Transverse colon (tissue), 4 donors: ENCODE data around the gene CFD. TPM values are rescaled to one million over a fixed set of nuclear protein-coding genes. Genes with fewer than 3 reads are reported as not detected.

Source experiments
- DNase-seq: peaks from one replicate; pipeline ENCODE4 v3.0.0-alpha.2; 2019
- H3K27ac ChIP-seq, 4 donors: fragments of 200-600 bp; sonication (generic); 2 replicates each; pipeline ENCODE4 v1.5.1; 2016 to 2018; ENCODE audit warnings: inconsistent platforms in 4 of 4
- H3K27me3 ChIP-seq: fragments of 200-600 bp; sonication (generic); 2 replicates; pipeline ENCODE4 v1.5.1; 2017; ENCODE audit warnings: inconsistent platforms
- H3K36me3 ChIP-seq, 4 donors: fragments of 200-600 bp; sonication (generic); 2 replicates each; pipeline ENCODE4 v1.5.1; 2017 to 2019; ENCODE audit warnings: inconsistent platforms in 4 of 4
- H3K4me1 ChIP-seq, 4 donors: fragments of 200-600 bp; sonication (generic); 2 replicates each; pipeline ENCODE4 v1.5.1; 2017 to 2020; ENCODE audit warnings: inconsistent platforms in 4 of 4
- H3K4me3 ChIP-seq, 4 donors: fragments of 200-600 bp; sonication (generic); 1 replicate in 1 of 4; 2 replicates in 3 of 4; pipeline versions ENCODE4 v1.5.1 to v1.6.1; 2017 to 2019; ENCODE audit warnings: inconsistent platforms in 4 of 4
- H3K9me3 ChIP-seq, 2 donors: fragments of 200-600 bp; sonication (generic); 2 replicates each; pipeline ENCODE4 v1.5.1; 2017 to 2019; ENCODE audit warnings: inconsistent platforms in 2 of 2
- CTCF ChIP-seq, 5 experiments: fragments of 200-600 bp in 3 of 5; fragments of 450-650 bp in 2 of 5; sonication (generic) in 3 of 5; IDR thresholded peaks; 1 replicate in 2 of 5; 2 replicates in 3 of 5; pipeline ENCODE4 v1.5.1; 2016 to 2017; ENCODE audit warnings: antibody characterized with exemption in 5 of 5, inconsistent platforms in 3 of 5, mild to moderate bottlenecking in 2 of 5, moderate library complexity in 1 of 5
- EP300 ChIP-seq: sonication (generic); formaldehyde crosslinking; IDR thresholded peaks from one replicate; pipeline ENCODE4 v1.6.1; 2017; ENCODE audit warnings: antibody characterized with exemption, low read depth
- POLR2A ChIP-seq: fragments of 450-650 bp; IDR thresholded peaks from one replicate; pipeline ENCODE4 v1.6.1; 2016; ENCODE audit warnings: antibody characterized with exemption, mild to moderate bottlenecking, moderate library complexity
- POLR2AphosphoS5 ChIP-seq, 3 donors: sonication (generic); formaldehyde crosslinking; IDR thresholded peaks; one replicate each; pipeline ENCODE4 v1.6.1; 2016; ENCODE audit warnings: antibody characterized with exemption in 3 of 3
- WGBS, 2 donors: methylation state at CpG; one replicate each; pipeline ENCODE4 v1.1.5; 2018; ENCODE audit warnings: low coverage in 1 of 2; 5-methylcytosine and 5-hydroxymethylcytosine counted together
- in situ Hi-C, 4 donors: fragments of 200-750 bp; cut with MboI; loops; one replicate each; pipeline versions ENCODE4 v1.15.0 to v1.15.1; 2017; ENCODE audit warnings: low sequenced_read_pairs in 3 of 4, low pct_ligation_motif_present in 1 of 4, low pct_unique_long_range_greater_than_20kb in 1 of 4
- intact Hi-C: fragments of 100-400 bp; cut with DNase I; formaldehyde crosslinking; loops from one replicate; pipeline ENCODE4 v1.15.1; 2023; ENCODE audit warnings: low total_unique reads
- total RNA-seq, 4 donors: library from RNA; depleted of rRNA; stranded (reverse); fragments of >200 nt; gene quantifications; one replicate each; pipeline ENCODE4 v1.1.0, GENCODE V29; 2016

The CFD gene
- total RNA-seq, 4 donors from 2014 or later: 147 to 368 (median 208) TPM

GRCh38 chr19:903266-903797 is 43.9 kb downstream of the CFD start:
- no peak overlapping the region for H3K4me3 ChIP-seq

GRCh38 chr19:904545-904944 is 45.1 kb downstream of the CFD start:
- WGBS, 2 donors: 80 to 91% methylated on average over 1 to 8 of the region's 8 CpGs
- H3K9me3 ChIP-seq: no peaks in the 10 kb centered on the region
- H3K27me3 ChIP-seq: no peaks in the 10 kb centered on the region
- in situ Hi-C loops: no loop called here
- no peaks in the 10 kb centered on the region for H3K36me3 ChIP-seq
- no peak overlapping the region for H3K27ac ChIP-seq
- H3K4me3 ChIP-seq: no peak overlapping the region
- no peak for DNase-seq
- TF ChIP-seq CTCF (IDR thresholded peaks at IDR 0.05): no peak
- no peak for TF ChIP-seq EP300
- TF ChIP-seq POLR2A: no peak
- no peak for TF ChIP-seq POLR2AphosphoS5 (IDR thresholded peaks at IDR 0.05)
- peaks cover 1 to 15% (median 10%) of the 10 kb centered on the region in 4 donors for H3K4me1 ChIP-seq
- intact Hi-C loops: no loop called here

More at GRCh38 chr19:903266-903797, 43.9 kb downstream of the CFD start:
- in situ Hi-C loops: no loop called here
- no peaks in the 10 kb centered on the region for H3K27me3 ChIP-seq
- no peaks in the 10 kb centered on the region for H3K9me3 ChIP-seq
- H3K36me3 ChIP-seq: no peaks in the 10 kb centered on the region
- no peak for DNase-seq
- no peak for TF ChIP-seq POLR2AphosphoS5 (IDR thresholded peaks at IDR 0.05)
- no peak for TF ChIP-seq POLR2A
- TF ChIP-seq EP300: no peak
- no peak for TF ChIP-seq CTCF (IDR thresholded peaks at IDR 0.05)
- intact Hi-C loops: no loop called here
- H3K27ac ChIP-seq: no peak overlapping the region
- peaks cover 0 to 3% (median 0%) of the 10 kb centered on the region in 4 donors for H3K4me1 ChIP-seq
- 68 to 76% methylated on average over 5 to 25 of the region's 32 CpGs for WGBS, 2 donors

- TF ChIP-seq POLR2AphosphoS5 (IDR thresholded peaks at IDR 0.05) (no peak), POLR2A (no peak), EP300 (no peak), CTCF (IDR thresholded peaks at IDR 0.05) (no peak)
- Histone ChIP-seq H3K27me3 (no peaks in the 10 kb centered on the region), H3K9me3 (no peaks in the 10 kb centered on the region), H3K36me3 (no peaks in the 10 kb centered on the region), H3K4me1 (peaks cover 9 to 29% (median 17%) of the 10 kb centered on the region in 4 donors), H3K27ac (no peak overlapping the region), H3K4me3 (no peak overlapping the region)
- in situ Hi-C loops (no loop called here), intact Hi-C loops (no loop called here)
- no peak for DNase-seq
- whole genome bisulfite sequencing, 2 donors: 86 to 100% methylated on average over 2 to 7 of the region's 7 CpGs
Observed at GRCh38 chr19:906480-906879, 47.0 kb downstream of the CFD start.

GRCh38 chr19:907183-907853 is 47.9 kb downstream of the CFD start:
- H3K4me3 ChIP-seq: no peak overlapping the region
- WGBS, 2 donors: 70% methylated on average over 14 of the region's 14 CpGs; no CpG with 5 or more reads in 1 of the 2 donors
- DNase-seq: no peak
- H3K4me1 ChIP-seq: peaks cover 9 to 35% (median 20%) of the 10 kb centered on the region in 4 donors
- H3K27ac ChIP-seq: peak overlapping the region in 2 of 4 donors; percentile 92 to 96
- TF ChIP-seq CTCF (IDR thresholded peaks at IDR 0.05): no peak
- no peak for TF ChIP-seq EP300
- TF ChIP-seq POLR2A: no peak
- no peak for TF ChIP-seq POLR2AphosphoS5 (IDR thresholded peaks at IDR 0.05)
- no peaks in the 10 kb centered on the region for H3K36me3 ChIP-seq
- in situ Hi-C loops: no loop called here
- H3K27me3 ChIP-seq: no peaks in the 10 kb centered on the region
- intact Hi-C loops: no loop called here
- no peaks in the 10 kb centered on the region for H3K9me3 ChIP-seq
